ENCODE measurements around the gene ZDHHC14. TPM values are rescaled to one million over a fixed set of nuclear protein-coding genes. Genes with fewer than 3 reads are reported as not detected.
A peak's percentile ranks its signal among the peaks of the same experiment; 100 is the strongest.

The ZDHHC14 gene
- total RNA-seq, 3 donors from 2014 or later, result 5.6 to 6.0 (median 5.7) TPM

GRCh38 chr6:157487110-157487773 lies 106.3 kb downstream of the ZDHHC14 start:
- Mint-ChIP-seq H3K4me3 (no peak overlapping the region), H3K27me3 (ENCODE audit: low read depth) (no peaks in the 10 kb centered on the region), H3K36me3 (ENCODE audit: insufficient read depth) (no peaks in the 10 kb centered on the region), H3K4me1 (ENCODE audit: low read depth) (peaks cover 28% of the 10 kb centered on the region), H3K9me3 (no peaks in the 10 kb centered on the region)
- ATAC-seq (no peak), DNase-seq (no peak)

DNA sequence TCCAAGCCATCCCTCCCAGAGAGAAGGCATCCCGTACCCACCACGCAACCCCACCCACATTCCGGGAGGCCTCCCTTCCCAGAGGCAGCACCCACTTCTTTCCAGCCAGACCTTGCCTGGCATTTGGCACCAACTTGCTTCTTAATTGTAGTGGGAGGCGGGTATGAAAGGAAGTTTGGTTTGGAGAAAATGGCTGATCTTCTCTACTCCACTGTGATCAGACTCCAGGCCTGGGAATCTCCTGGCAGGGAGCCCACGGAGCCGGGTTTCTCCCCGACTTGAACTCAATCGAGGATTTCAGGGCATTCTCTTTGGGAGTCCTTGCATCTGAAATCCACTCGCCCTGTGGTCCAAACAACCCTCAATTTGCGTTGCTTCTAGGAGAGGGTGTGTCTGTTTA lies 107.1 kb downstream of the ZDHHC14 start:
- no peaks in the 10 kb centered on the region for H3K9me3 Mint-ChIP-seq
- H3K4me3 Mint-ChIP-seq, result no peak overlapping the region
- no peaks in the 10 kb centered on the region for H3K36me3 Mint-ChIP-seq (ENCODE audit: insufficient read depth)
- DNase-seq (no peak), ATAC-seq (no peak)
- no peaks in the 10 kb centered on the region for H3K27me3 Mint-ChIP-seq (ENCODE audit: low read depth)
- H3K4me1 Mint-ChIP-seq (ENCODE audit: low read depth), result peaks cover 28% of the 10 kb centered on the region

DNA sequence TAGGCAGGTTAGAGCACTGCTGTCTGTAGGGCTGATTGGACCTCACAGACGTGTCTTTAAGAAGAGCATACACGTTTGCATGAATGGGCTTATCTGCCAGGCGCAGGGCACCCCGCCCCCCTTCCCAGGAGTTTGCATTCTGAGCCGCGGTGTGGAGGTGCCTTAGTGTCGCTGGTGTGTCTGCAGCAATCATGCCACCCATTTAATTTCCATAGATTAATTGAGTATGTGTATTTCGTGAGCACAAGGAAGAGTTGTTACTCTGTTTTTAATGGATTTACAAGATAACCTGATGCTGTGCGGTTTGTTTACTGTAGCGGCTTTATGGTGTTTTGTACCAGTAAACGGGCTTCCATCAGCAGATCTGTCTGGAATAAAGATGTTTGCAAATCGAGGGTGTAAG lies 107.7 kb downstream of the ZDHHC14 start:
- no peak for DNase-seq

DNA sequence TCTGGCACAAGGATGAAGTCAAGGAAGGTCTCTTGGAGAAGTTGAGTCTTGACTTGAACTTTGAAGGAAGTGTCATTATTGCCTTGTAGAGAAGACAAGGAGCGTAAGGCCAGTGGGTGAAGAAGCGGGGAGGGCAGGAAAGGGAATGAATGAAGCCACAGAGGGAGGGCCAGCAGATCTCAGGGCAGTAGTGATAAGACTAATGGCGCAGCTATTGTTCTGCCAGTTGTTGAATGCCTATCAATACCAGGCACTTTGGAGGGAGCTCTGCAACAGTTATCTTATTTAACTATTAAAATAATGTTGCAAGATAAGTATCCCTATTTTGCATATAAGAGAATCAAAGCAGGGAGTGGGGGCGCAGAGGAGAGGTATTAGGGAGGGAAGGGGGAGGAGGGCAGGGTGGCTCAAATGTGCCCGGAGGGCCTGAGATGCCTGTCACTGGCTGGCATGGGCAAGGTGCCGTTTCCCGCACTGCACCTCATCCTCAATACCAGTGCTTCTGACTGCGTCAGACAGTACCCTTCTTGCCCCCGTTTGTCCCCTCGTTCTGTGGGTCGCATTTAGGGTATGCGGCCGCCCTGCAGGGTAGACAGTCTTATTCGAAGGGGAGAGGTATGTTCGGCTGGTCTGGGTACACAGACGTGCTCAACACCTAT lies 109.8 kb downstream of the ZDHHC14 start:
- ATAC-seq (no peak), DNase-seq (no peak)
- Mint-ChIP-seq H3K4me3 (no peak overlapping the region), H3K27me3 (ENCODE audit: low read depth) (no peaks in the 10 kb centered on the region), H3K9me3 (no peaks in the 10 kb centered on the region), H3K36me3 (ENCODE audit: insufficient read depth) (no peaks in the 10 kb centered on the region), H3K4me1 (ENCODE audit: low read depth) (peaks cover 25% of the 10 kb centered on the region)

More for the DNA sequence above, 107.7 kb downstream of the ZDHHC14 start:
- H3K36me3 Mint-ChIP-seq (ENCODE audit: insufficient read depth), result no peaks in the 10 kb centered on the region
- H3K4me3 Mint-ChIP-seq, result no peak overlapping the region
- peaks cover 28% of the 10 kb centered on the region for H3K4me1 Mint-ChIP-seq (ENCODE audit: low read depth)
- ATAC-seq, result no peak
- H3K9me3 Mint-ChIP-seq, result no peaks in the 10 kb centered on the region
- H3K27me3 Mint-ChIP-seq (ENCODE audit: low read depth), result no peaks in the 10 kb centered on the region

DNA sequence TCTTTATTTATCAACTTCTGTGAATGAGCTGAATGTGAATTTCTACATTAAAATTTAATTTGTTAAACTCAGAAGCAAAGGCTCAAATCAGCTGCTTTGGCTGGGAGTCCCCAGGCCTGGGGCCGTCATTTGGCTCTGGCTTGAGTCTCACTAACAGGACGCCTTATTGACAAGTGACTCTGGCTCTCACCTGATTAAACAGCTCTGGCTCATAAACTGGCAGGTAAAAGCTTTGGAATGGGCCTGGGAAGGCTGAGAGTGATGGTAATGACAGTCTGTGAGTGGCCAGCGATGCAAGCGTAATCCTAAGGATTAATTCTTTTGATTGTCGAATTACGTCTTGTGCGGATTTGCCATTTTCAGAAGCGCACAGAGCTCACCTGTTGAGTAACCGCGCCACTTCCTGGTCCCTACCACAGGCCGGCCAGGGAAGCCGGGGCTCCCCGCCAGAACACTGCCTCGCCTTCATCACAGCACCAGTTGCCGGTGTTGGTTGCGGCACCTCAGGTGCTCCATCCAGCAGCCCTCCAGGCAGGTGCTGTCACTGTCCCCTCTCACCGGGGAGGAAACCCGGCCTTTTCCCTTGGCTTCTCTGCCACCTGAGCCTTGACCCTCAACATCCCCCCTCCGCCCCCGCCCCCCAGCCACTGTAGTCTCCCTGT lies 110.7 kb downstream of the ZDHHC14 start:
- peaks cover 17% of the 10 kb centered on the region for H3K4me1 Mint-ChIP-seq (ENCODE audit: low read depth)
- no peak for DNase-seq
- no peaks in the 10 kb centered on the region for H3K9me3 Mint-ChIP-seq
- H3K36me3 Mint-ChIP-seq (ENCODE audit: insufficient read depth), result no peaks in the 10 kb centered on the region
- H3K27me3 Mint-ChIP-seq (ENCODE audit: low read depth), result no peaks in the 10 kb centered on the region
- H3K4me3 Mint-ChIP-seq, result no peak overlapping the region
- ATAC-seq, result no peak

- ATAC-seq, result no peak
- H3K36me3 Mint-ChIP-seq (ENCODE audit: insufficient read depth), result no peaks in the 10 kb centered on the region
- no peak overlapping the region for H3K4me3 Mint-ChIP-seq
- no peaks in the 10 kb centered on the region for H3K9me3 Mint-ChIP-seq
- no peak for DNase-seq
- peaks cover 13% of the 10 kb centered on the region for H3K4me1 Mint-ChIP-seq (ENCODE audit: low read depth)
- no peaks in the 10 kb centered on the region for H3K27me3 Mint-ChIP-seq (ENCODE audit: low read depth)
These were observed 111.3 kb downstream of the ZDHHC14 start for GRCh38 chr6:157492249-157492648.

DNA sequence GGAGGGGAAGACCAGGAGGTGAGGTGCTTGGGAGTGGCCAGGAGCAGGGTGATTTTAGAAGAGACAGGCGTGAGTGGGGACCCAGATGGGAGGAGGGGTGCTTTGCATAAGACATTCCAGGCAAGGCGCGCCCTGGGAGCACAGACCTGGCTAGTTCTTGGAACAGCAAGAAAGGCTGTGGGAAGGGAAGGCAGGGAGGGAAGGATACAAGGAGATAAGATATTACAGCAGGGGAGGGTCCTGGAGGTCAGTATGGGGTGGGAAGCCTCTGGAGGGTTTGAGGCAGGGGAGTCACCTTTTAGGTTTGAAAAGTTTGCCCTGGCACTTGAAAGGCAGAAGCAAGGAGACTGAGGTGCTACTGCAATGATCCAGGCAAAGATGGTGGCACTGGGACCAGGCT lies 111.8 kb downstream of the ZDHHC14 start:
- Mint-ChIP-seq H3K36me3 (ENCODE audit: insufficient read depth) (no peaks in the 10 kb centered on the region), H3K4me3 (no peak overlapping the region), H3K4me1 (ENCODE audit: low read depth) (peaks cover 10% of the 10 kb centered on the region), H3K9me3 (no peaks in the 10 kb centered on the region), H3K27me3 (ENCODE audit: low read depth) (no peaks in the 10 kb centered on the region)
- no peak for ATAC-seq
- DNase-seq, result no peak

DNA sequence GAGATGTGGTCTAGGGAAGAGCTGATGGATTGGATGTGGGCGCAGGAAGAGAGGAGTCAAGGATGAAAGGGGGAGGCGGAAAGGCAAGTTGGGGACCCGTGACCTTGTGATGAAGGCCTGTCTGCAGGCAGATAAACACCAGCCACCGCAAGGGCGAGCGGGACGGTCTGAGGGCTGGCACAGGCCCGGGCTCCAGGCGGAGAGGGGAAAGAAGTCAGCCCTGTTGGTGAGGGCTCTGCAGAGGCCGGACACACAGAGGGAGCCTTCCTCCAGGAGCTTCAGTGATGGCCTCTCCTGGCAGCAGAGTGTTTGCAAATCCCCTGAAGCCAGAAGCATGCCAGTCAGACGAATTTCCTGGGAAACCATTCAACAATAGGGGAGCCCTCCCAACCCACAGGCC lies 112.2 kb downstream of the ZDHHC14 start:
- Mint-ChIP-seq H3K9me3 (no peaks in the 10 kb centered on the region), H3K4me1 (ENCODE audit: low read depth) (peaks cover 10% of the 10 kb centered on the region), H3K4me3 (no peak overlapping the region), H3K36me3 (ENCODE audit: insufficient read depth) (no peaks in the 10 kb centered on the region), H3K27me3 (ENCODE audit: low read depth) (no peaks in the 10 kb centered on the region)
- ATAC-seq (no peak), DNase-seq (no peak)

- ATAC-seq, result no peak
- no peaks in the 10 kb centered on the region for H3K36me3 Mint-ChIP-seq (ENCODE audit: insufficient read depth)
- H3K9me3 Mint-ChIP-seq, result no peaks in the 10 kb centered on the region
- no peak overlapping the region for H3K4me3 Mint-ChIP-seq
- DNase-seq, result no peak
- no peaks in the 10 kb centered on the region for H3K27me3 Mint-ChIP-seq (ENCODE audit: low read depth)
- H3K4me1 Mint-ChIP-seq (ENCODE audit: low read depth), result peaks cover 10% of the 10 kb centered on the region
These were observed 112.6 kb downstream of the ZDHHC14 start for GRCh38 chr6:157493576-157493975.

DNA sequence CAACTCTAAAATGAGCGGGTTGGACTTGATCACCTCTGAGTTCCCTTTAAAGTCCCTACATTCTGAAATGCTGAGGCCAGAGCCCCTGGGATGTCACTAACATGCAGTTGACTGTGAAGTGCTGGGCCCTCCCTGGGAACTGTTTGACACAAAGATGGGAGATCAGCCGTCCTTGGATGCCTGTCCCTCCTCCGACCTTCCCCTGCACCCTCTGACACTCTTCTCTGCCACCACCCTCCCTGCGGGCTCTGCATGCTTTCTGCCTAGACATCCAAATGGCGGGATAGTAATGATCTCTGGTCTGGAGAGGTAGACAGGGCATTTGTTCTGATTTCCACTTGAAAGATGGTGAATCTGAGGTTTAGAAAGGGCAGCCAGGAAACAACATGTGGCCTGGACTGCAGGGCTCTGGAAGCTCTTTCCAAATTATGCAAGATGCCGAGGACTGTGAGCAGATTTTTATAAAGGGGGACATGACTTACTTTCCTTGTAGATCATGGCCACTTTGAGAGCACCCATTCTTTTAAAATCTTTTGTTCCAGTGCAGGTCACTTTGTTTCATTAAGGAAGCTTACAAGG lies 113.2 kb downstream of the ZDHHC14 start:
- H3K36me3 Mint-ChIP-seq (ENCODE audit: insufficient read depth), result no peaks in the 10 kb centered on the region
- H3K27me3 Mint-ChIP-seq (ENCODE audit: low read depth), result no peaks in the 10 kb centered on the region
- H3K9me3 Mint-ChIP-seq, result no peaks in the 10 kb centered on the region
- ATAC-seq (no peak), DNase-seq (no peak)
- no peak overlapping the region for H3K4me3 Mint-ChIP-seq
- peaks cover 9% of the 10 kb centered on the region for H3K4me1 Mint-ChIP-seq (ENCODE audit: low read depth)

- Mint-ChIP-seq H3K4me3 (no peak overlapping the region), H3K27me3 (ENCODE audit: low read depth) (no peaks in the 10 kb centered on the region), H3K9me3 (no peaks in the 10 kb centered on the region), H3K36me3 (ENCODE audit: insufficient read depth) (no peaks in the 10 kb centered on the region), H3K4me1 (ENCODE audit: low read depth) (peaks cover 2% of the 10 kb centered on the region)
- DNase-seq, result no peak
- ATAC-seq, result no peak
These were observed 115.6 kb downstream of the ZDHHC14 start for GRCh38 chr6:157496534-157497095.

DNA sequence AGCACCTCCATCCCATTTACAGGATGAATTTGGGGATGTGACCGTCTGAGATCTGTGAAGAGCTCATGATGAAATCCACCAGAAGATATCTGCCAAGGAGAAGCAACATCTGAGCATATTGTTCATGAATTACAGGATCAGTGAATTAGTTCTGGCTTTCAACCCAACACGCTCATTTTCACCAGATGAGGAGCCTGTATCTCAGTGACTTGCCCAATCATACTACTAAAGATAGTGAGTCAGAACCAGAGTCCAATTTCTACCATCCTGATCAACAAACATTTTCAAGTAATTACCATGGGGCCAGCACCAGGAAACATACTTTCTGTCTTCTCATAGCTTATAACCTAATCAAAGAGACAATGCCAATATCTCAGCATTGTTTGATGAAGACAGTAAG lies 116.6 kb downstream of the ZDHHC14 start:
- peaks cover 2% of the 10 kb centered on the region for H3K4me1 Mint-ChIP-seq (ENCODE audit: low read depth)
- H3K4me3 Mint-ChIP-seq, result no peak overlapping the region
- ATAC-seq, result peak in 1 of 2 donors; percentile 43
- DNase-seq, result no peak
- H3K36me3 Mint-ChIP-seq (ENCODE audit: insufficient read depth), result no peaks in the 10 kb centered on the region
- H3K9me3 Mint-ChIP-seq, result no peaks in the 10 kb centered on the region
- no peaks in the 10 kb centered on the region for H3K27me3 Mint-ChIP-seq (ENCODE audit: low read depth)

- Mint-ChIP-seq H3K36me3 (ENCODE audit: insufficient read depth) (no peaks in the 10 kb centered on the region), H3K4me3 (no peak overlapping the region), H3K9me3 (no peaks in the 10 kb centered on the region), H3K4me1 (ENCODE audit: low read depth) (peaks cover 2% of the 10 kb centered on the region), H3K27me3 (ENCODE audit: low read depth) (no peaks in the 10 kb centered on the region)
- no peak for ATAC-seq
- no peak for DNase-seq
These were observed 117.8 kb downstream of the ZDHHC14 start for GRCh38 chr6:157498817-157499216.

DNA sequence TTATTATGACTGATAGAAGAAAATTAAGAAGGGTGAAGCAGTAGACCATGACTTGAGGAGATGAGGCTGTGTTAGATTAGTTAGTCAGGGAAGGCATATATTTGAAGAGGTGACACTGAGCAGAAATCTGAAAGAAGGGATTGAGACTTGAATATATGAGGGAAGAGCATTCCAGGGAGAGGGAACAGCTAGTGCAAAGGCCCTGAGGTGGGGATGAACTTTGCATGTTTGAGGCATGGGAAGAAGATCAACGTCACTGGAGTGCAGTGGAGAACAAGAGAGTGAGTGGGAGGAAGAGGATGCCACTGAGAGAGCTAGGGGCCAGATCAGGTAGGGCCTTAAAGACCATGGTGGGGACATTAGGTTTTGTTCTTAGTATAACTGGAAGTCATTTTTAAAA lies 119.0 kb downstream of the ZDHHC14 start:
- Mint-ChIP-seq H3K4me3 (no peak overlapping the region), H3K9me3 (peaks cover 2% of the 10 kb centered on the region), H3K27me3 (ENCODE audit: low read depth) (no peaks in the 10 kb centered on the region), H3K4me1 (ENCODE audit: low read depth) (peaks cover 2% of the 10 kb centered on the region), H3K36me3 (ENCODE audit: insufficient read depth) (no peaks in the 10 kb centered on the region)
- no peak for DNase-seq
- ATAC-seq, result no peak

Measured in activated T-cell treated with anti-CD3 and anti-CD28 coated beads, Interleukin-2, amount 50 U/mL, for 4 hours (primary cell).